IMR-90 (cell line): ENCODE measurements around the gene NTNG2. TPM values are rescaled to one million over a fixed set of nuclear protein-coding genes. Genes with fewer than 3 reads are reported as not detected.

Experiments
- ATAC-seq: fragments of 200-7000 bp; cut with Tn5 transposase; 2 replicates; pipeline ENCODE4 v1.9.1; 2020; ENCODE audit warnings: low read depth, mild to moderate bottlenecking, moderate library complexity
- BruUV-seq: library from RNA; stranded (reverse); fragments of 400-500 nt; replicated peaks from 2 replicates; lab custom pipeline; 2021; lab: Mats Ljungman, UMichigan
- CTCF ChIA-PET: fragments of 300-600 bp; formaldehyde crosslinking; extraction: SDS; loops from one replicate; lab custom pipeline; 2021; ENCODE audit warnings: antibody characterized with exemption; lab: Yijun Ruan, JAX
- POLR2A ChIA-PET: fragments of 300-600 bp; sonication (Branson Sonifier 250); formaldehyde crosslinking; loops from one replicate; lab custom pipeline; 2022; ENCODE audit warnings: antibody characterized with exemption; ENCODE audit not compliant: unreplicated experiment; lab: Charles Lee
- DNase-seq: peaks from one replicate; pipeline ENCODE4 v3.0.0; 2013
- H2AFZ ChIP-seq: replicated peaks from 2 replicates; pipeline ENCODE3; 2013; ENCODE audit warnings: low read length, mild to moderate bottlenecking; ENCODE audit not compliant: poor library complexity
- H2AK5ac ChIP-seq: 2 replicates; pipeline ENCODE4 v1.6.1; 2013; ENCODE audit warnings: low read depth, low read length, inconsistent platforms
- H2AK9ac ChIP-seq: replicated peaks from 2 replicates; pipeline ENCODE3; 2013; ENCODE audit warnings: mild to moderate bottlenecking, low read depth, low read length, moderate library complexity; ENCODE audit not compliant: poor library complexity
- H2BK120ac ChIP-seq: 2 replicates; pipeline ENCODE4 v1.6.1; 2013; ENCODE audit warnings: low read depth, low read length, inconsistent platforms
- H2BK15ac ChIP-seq: 3 replicates; pipeline ENCODE4 v1.6.1; 2013; ENCODE audit warnings: low read depth, low read length, inconsistent platforms
- H2BK20ac ChIP-seq: 2 replicates; pipeline ENCODE4 v1.6.1; 2013; ENCODE audit warnings: low read depth, mild to moderate bottlenecking, inconsistent platforms, low read length, moderate library complexity
- H2BK5ac ChIP-seq: 2 replicates; pipeline ENCODE4 v1.6.1; 2013; ENCODE audit warnings: mild to moderate bottlenecking, low read depth, low read length, inconsistent platforms; ENCODE audit not compliant: poor library complexity, severe bottlenecking
- H3K14ac ChIP-seq: replicated peaks from 2 replicates; pipeline ENCODE4 v1.6.1; 2013; ENCODE audit warnings: low read depth, low read length, inconsistent platforms
- H3K18ac ChIP-seq: 2 replicates; pipeline ENCODE4 v1.6.1; 2013; ENCODE audit warnings: low read depth, low read length, control low read depth
- H3K23ac ChIP-seq: 2 replicates; pipeline ENCODE4 v1.6.1; 2013; ENCODE audit warnings: low read depth, low read length, inconsistent platforms
- H3K27ac ChIP-seq: 2 replicates; pipeline ENCODE4 v1.5.1; 2013; ENCODE audit warnings: mild to moderate bottlenecking, control low read depth, low read length; ENCODE audit not compliant: insufficient read depth
- H3K27me3 ChIP-seq: 2 replicates; pipeline ENCODE4 v1.6.1; 2013; ENCODE audit warnings: low read length; ENCODE audit not compliant: control insufficient read depth, insufficient read depth
- H3K36me3 ChIP-seq: 2 replicates; pipeline ENCODE4 v1.6.1; 2013; ENCODE audit warnings: low read length, mixed read lengths; ENCODE audit not compliant: control insufficient read depth, insufficient read depth
- H3K4ac ChIP-seq: 2 replicates; pipeline ENCODE4 v1.6.1; 2013; ENCODE audit warnings: low read depth, low read length, inconsistent platforms
- H3K4me1 ChIP-seq: 2 replicates; pipeline ENCODE4 v1.6.1; 2013; ENCODE audit warnings: low read length, mixed read lengths; ENCODE audit not compliant: control insufficient read depth, insufficient read depth
- H3K4me2 ChIP-seq: 2 replicates; pipeline ENCODE4 v1.6.1; 2013; ENCODE audit warnings: low read depth, mild to moderate bottlenecking, control low read depth, low read length, moderate library complexity
- H3K4me3 ChIP-seq: 2 replicates; pipeline ENCODE4 v1.5.1; 2013; ENCODE audit warnings: low read depth, mild to moderate bottlenecking, control low read depth, low read length, moderate library complexity; ENCODE audit not compliant: insufficient read depth
- H3K56ac ChIP-seq: 2 replicates; pipeline ENCODE4 v1.6.1; 2013; ENCODE audit warnings: low read length, inconsistent platforms; ENCODE audit not compliant: insufficient read depth; ENCODE audit errors: extremely low read depth
- H3K79me1 ChIP-seq, 2 experiments: 2 replicates each; pipeline ENCODE4 v1.6.1; 2013; ENCODE audit warnings: low read length in 2 of 2, inconsistent platforms in 1 of 2, low read depth in 1 of 2
- H3K9ac ChIP-seq: 2 replicates; pipeline ENCODE4 v1.6.1; 2013; ENCODE audit warnings: low read depth, low read length, control low read depth
- H3K9me1 ChIP-seq: 2 replicates; pipeline ENCODE4 v1.6.1; 2013; ENCODE audit warnings: low read length, inconsistent platforms; ENCODE audit not compliant: insufficient read depth
- H3K9me3 ChIP-seq: 2 replicates; pipeline ENCODE4 v1.6.1; 2013; ENCODE audit warnings: low read length; ENCODE audit not compliant: control insufficient read depth, insufficient read depth
- H4K20me1 ChIP-seq: 2 replicates; pipeline ENCODE4 v1.6.1; 2013; ENCODE audit warnings: low read length, inconsistent platforms; ENCODE audit not compliant: insufficient read depth
- H4K5ac ChIP-seq: 2 replicates; pipeline ENCODE4 v1.6.1; 2013; ENCODE audit warnings: mild to moderate bottlenecking, low read depth, low read length, control low read depth
- H4K8ac ChIP-seq, 2 experiments: 2 replicates each; pipeline ENCODE4 v1.6.1; 2013; ENCODE audit warnings: low read depth in 2 of 2, low read length in 2 of 2, control low read depth in 1 of 2, inconsistent platforms in 1 of 2
- H4K91ac ChIP-seq: 2 replicates; pipeline ENCODE4 v1.6.1; 2013; ENCODE audit warnings: low read depth, low read length, inconsistent platforms; ENCODE audit not compliant: insufficient read depth
- BHLHE40 ChIP-seq: fragments of 150-350 bp; IDR thresholded peaks from 2 replicates; pipeline ENCODE4 v1.6.1; 2016; ENCODE audit warnings: mild to moderate bottlenecking, low read depth, low read length
- CEBPB ChIP-seq: IDR thresholded peaks from 2 replicates; pipeline ENCODE4 v1.6.1; 2012; ENCODE audit warnings: low read depth, low read length, improper control_type of control experiment
- CHD1 ChIP-seq: IDR thresholded peaks from 2 replicates; pipeline ENCODE4 v1.6.1; 2012; ENCODE audit warnings: low read depth, low read length, improper control_type of control experiment
- CTCF ChIP-seq: conservative IDR thresholded peaks from 2 replicates; pipeline ENCODE4 v1.5.1; 2012; ENCODE audit warnings: mild to moderate bottlenecking, low read depth, low read length, improper control_type of control experiment
- ELK1 ChIP-seq: fragments of 150-350 bp; IDR thresholded peaks from 2 replicates; pipeline ENCODE4 v1.6.1; 2016; ENCODE audit warnings: low read depth, mild to moderate bottlenecking, low read length, moderate library complexity, borderline replicate concordance
- FOS ChIP-seq: fragments of 150-350 bp; IDR thresholded peaks from 2 replicates; pipeline ENCODE4 v1.6.1; 2016; ENCODE audit warnings: low read depth, low read length
- MAFK ChIP-seq: IDR thresholded peaks from 2 replicates; pipeline ENCODE4 v1.6.1; 2012; ENCODE audit warnings: low read depth, low read length, improper control_type of control experiment
- MAZ ChIP-seq: IDR thresholded peaks from 2 replicates; pipeline ENCODE4 v1.6.1; 2012; ENCODE audit warnings: low read depth, mild to moderate bottlenecking, low read length, improper control_type of control experiment, moderate library complexity, borderline replicate concordance
- MXI1 ChIP-seq: IDR thresholded peaks from 2 replicates; pipeline ENCODE4 v1.6.1; 2012; ENCODE audit warnings: low read depth, mild to moderate bottlenecking, low read length, moderate library complexity, borderline replicate concordance
- NFE2L2 ChIP-seq: fragments of 150-350 bp; IDR thresholded peaks from 2 replicates; pipeline ENCODE4 v1.6.1; 2016; ENCODE audit warnings: low read depth, mild to moderate bottlenecking, low read length
- POLR2A ChIP-seq: IDR thresholded peaks from 2 replicates; pipeline ENCODE4 v1.6.1; 2012; ENCODE audit warnings: mild to moderate bottlenecking, low read depth, low read length
- RAD21 ChIP-seq: IDR thresholded peaks from 2 replicates; pipeline ENCODE4 v1.6.1; 2012; ENCODE audit warnings: low read length, improper control_type of control experiment
- RCOR1 ChIP-seq: IDR thresholded peaks from 2 replicates; pipeline ENCODE4 v1.6.1; 2012; ENCODE audit warnings: mild to moderate bottlenecking, low read length, improper control_type of control experiment; ENCODE audit not compliant: insufficient replicate concordance
- RFX5 ChIP-seq: IDR thresholded peaks from 2 replicates; pipeline ENCODE4 v1.8.0; 2012; ENCODE audit warnings: low read depth, mild to moderate bottlenecking, low read length, moderate library complexity
- USF2 ChIP-seq: fragments of 150-350 bp; IDR thresholded peaks from 2 replicates; pipeline ENCODE4 v1.6.1; 2017; ENCODE audit warnings: mild to moderate bottlenecking, antibody characterized with exemption, low read length, low read depth
- WGBS, 2 experiments: methylation state at CpG; one replicate each; pipeline versions ENCODE4 v1.1.5 to v1.1.7; 2013; ENCODE audit warnings: missing lambda C conversion rate in 2 of 2; ENCODE audit not compliant: insufficient read length in 1 of 2; ENCODE audit errors: extremely low coverage in 2 of 2; 5-methylcytosine and 5-hydroxymethylcytosine counted together
- dilution Hi-C: fragments of 300-500 bp; cut with HindIII; formaldehyde crosslinking; loops from one replicate; pipeline ENCODE4 v1.14.3; 2018; ENCODE audit warnings: low sequenced_read_pairs; ENCODE audit not compliant: unreplicated experiment
- in situ Hi-C: fragments of 300-500 bp; cut with MboI; formaldehyde crosslinking; loops from 3 replicates; pipeline ENCODE4 v1.14.3; 2019; ENCODE audit warnings: low sequenced_read_pairs, inconsistent platforms, mixed read lengths
- intact Hi-C: fragments of 100-400 bp; cut with micrococcal nuclease; formaldehyde crosslinking; loops from 2 replicates; pipeline ENCODE4 v1.10.0; 2022
- polyA plus RNA-seq, 3 experiments: library from polyadenylated mRNA; depleted of rRNA; stranded (reverse); fragments of >200 nt; gene quantifications; 2 replicates each; pipeline ENCODE4 v1.2.3, GENCODE V29; 2012; ENCODE audit warnings: low replicate concordance in 1 of 3
- total RNA-seq: library from RNA; depleted of rRNA; stranded (reverse); fragments of >200 nt; gene quantifications from 2 replicates; pipeline ENCODE4 v1.2.3, GENCODE V29; 2012

Gene NTNG2
- total and polyA plus RNA-seq, 2 of the 4 experiments (the other 2 are of a cell fraction): 0.54 to 0.84 TPM

GRCh38 chr9:132124800-132125199 is 37.1 kb upstream of the NTNG2 start:
- Histone ChIP-seq H2BK15ac (no peak overlapping the region), H3K9me1 (no peaks in the 10 kb centered on the region), H3K79me1 (no peaks in the 10 kb centered on the region), H3K27ac (no peak overlapping the region), H3K14ac (no peak overlapping the region), H4K20me1 (no peaks in the 10 kb centered on the region; the same call in 1 of the 2 replicates), H3K4ac (no peak overlapping the region), H3K27me3 (peaks cover 75% of the 10 kb centered on the region), H3K9ac (no peak overlapping the region), H2AK9ac (no peak overlapping the region), H4K91ac (no peak overlapping the region), H3K4me3 (no peak overlapping the region), H2BK5ac (no peak overlapping the region), H3K36me3 (no peaks in the 10 kb centered on the region), H2BK20ac (no peak overlapping the region), H3K18ac (no peak overlapping the region), H4K5ac (no peak overlapping the region), H3K9me3 (peaks cover 2% of the 10 kb centered on the region; the same call in 1 of the 2 replicates), H2AFZ (no peak overlapping the region), H3K4me2 (no peak overlapping the region), H3K4me1 (no peaks in the 10 kb centered on the region), H4K8ac (no peak overlapping the region), H2AK5ac (no peak overlapping the region), H3K56ac (no peak overlapping the region), H2BK120ac (no peak overlapping the region), H3K23ac (no peak overlapping the region)
- in situ Hi-C loops (no loop called here), dilution Hi-C loops (no loop called here), intact Hi-C loops (no loop called here)
- no CpG with 5 or more reads among the region's 6 CpGs for WGBS, 2 experiments
- TF ChIP-seq RCOR1 (no peak), MXI1 (no peak), BHLHE40 (no peak), RFX5 (no peak), RAD21 (no peak), CEBPB (no peak), CTCF (no peak), NFE2L2 (no peak), MAFK (no peak), FOS (no peak), CHD1 (no peak), POLR2A (no peak), USF2 (no peak), MAZ (no peak), ELK1 (no peak)
- DNase-seq (no peak), ATAC-seq (no peak)
- BruUV-seq: no TSS peak
- ChIA-PET POLR2A (no interaction called here), CTCF (no interaction called here)
